GM19452 (cell line): Measurements from ENCODE around the gene JARID2.
"Not testable (repeated sequence)": the region's sequence is repeated elsewhere in the genome, so short reads cannot be mapped to it uniquely, and the experiment has no call there.

Experiments used
- ATAC-seq: cut with Tn5 transposase; IDR thresholded peaks from one replicate; pipeline ENCODE4 v1.9.1; 2021; ENCODE audit not compliant: unreplicated experiment

The JARID2 gene

GRCh38 chr6:15412767-15413166 lies 166.9 kb downstream of the JARID2 start:
- no peak for ATAC-seq

GRCh38 chr6:15413466-15414234 lies 167.8 kb downstream of the JARID2 start:
- ATAC-seq = no peak

- ATAC-seq = no peak
Observed at GRCh38 chr6:15414235-15414612, 168.4 kb downstream of the JARID2 start.

GRCh38 chr6:15415622-15416021 lies 169.8 kb downstream of the JARID2 start:
- not testable (repeated sequence) for ATAC-seq

- ATAC-seq = no peak
Observed at GRCh38 chr6:15416932-15417509, 171.2 kb downstream of the JARID2 start.

GRCh38 chr6:15417811-15418210 lies 171.9 kb downstream of the JARID2 start:
- ATAC-seq = no peak

- ATAC-seq = no peak
Observed at GRCh38 chr6:15419493-15419892, 173.6 kb downstream of the JARID2 start.

- peak; percentile 75 for ATAC-seq
Observed at GRCh38 chr6:15420959-15421438, 175.1 kb downstream of the JARID2 start.

- ATAC-seq = peak; percentile 43
Observed at GRCh38 chr6:15421945-15422733, 176.3 kb downstream of the JARID2 start.

GRCh38 chr6:15423286-15423993 lies 177.6 kb downstream of the JARID2 start:
- no peak for ATAC-seq

GRCh38 chr6:15425947-15426346 lies 180.1 kb downstream of the JARID2 start:
- no peak for ATAC-seq

- no peak for ATAC-seq
Observed at GRCh38 chr6:15426395-15426794, 180.5 kb downstream of the JARID2 start.

- ATAC-seq = no peak
Observed at GRCh38 chr6:15426901-15427300, 181.0 kb downstream of the JARID2 start.

GRCh38 chr6:15427331-15428070 lies 181.6 kb downstream of the JARID2 start:
- no peak for ATAC-seq

- no peak for ATAC-seq
Observed at GRCh38 chr6:15429141-15430110, 183.6 kb downstream of the JARID2 start.

- ATAC-seq = no peak
Observed at GRCh38 chr6:15430186-15430585, 184.3 kb downstream of the JARID2 start.

GRCh38 chr6:15430931-15431405 lies 185.1 kb downstream of the JARID2 start:
- no peak for ATAC-seq

- ATAC-seq = no peak
Observed at GRCh38 chr6:15431762-15432483, 186.1 kb downstream of the JARID2 start.

- no peak for ATAC-seq
Observed at GRCh38 chr6:15433511-15433861, 187.6 kb downstream of the JARID2 start.
